Thoracic aorta (tissue), 2 donors: ENCODE results near the gene TMCO2. TPM values are rescaled to one million over a fixed set of nuclear protein-coding genes. Genes with fewer than 3 reads are reported as not detected.

ENCODE experiments used
- ATAC-seq: fragments of 150-250 bp; one replicate; pipeline ENCODE4 v1.8.0; 2017; ENCODE audit warnings: low read depth; ENCODE audit not compliant: insufficient number of reproducible peaks, low FRiP score
- DNase-seq: peaks from one replicate; pipeline ENCODE4 v3.0.0-alpha.2; 2020; ENCODE audit warnings: low spot score
- H3K27ac ChIP-seq, 2 donors: fragments of 200-600 bp; sonication (generic); 1 replicate in 1 of 2; 2 replicates in 1 of 2; pipeline ENCODE4 v1.5.1; 2016; ENCODE audit warnings: mild to moderate bottlenecking in 2 of 2, moderate library complexity in 2 of 2
- H3K27me3 ChIP-seq: fragments of 200-600 bp; sonication (generic); replicated peaks from 2 replicates; pipeline ENCODE4 v1.6.0; 2016; ENCODE audit warnings: mild to moderate bottlenecking; ENCODE audit not compliant: insufficient read depth
- H3K36me3 ChIP-seq: fragments of 200-600 bp; sonication (generic); one replicate; pipeline ENCODE4 v1.5.1; 2016
- H3K4me1 ChIP-seq, 2 donors: fragments of 200-600 bp; sonication (generic); 1 replicate in 1 of 2; 2 replicates in 1 of 2; pipeline versions ENCODE4 v1.5.1 to v1.6.0; 2016; ENCODE audit warnings: low read depth in 2 of 2, mild to moderate bottlenecking in 1 of 2; ENCODE audit not compliant: control insufficient read depth in 1 of 2
- H3K4me3 ChIP-seq: fragments of 200-600 bp; sonication (generic); 2 replicates; pipeline ENCODE4 v1.5.1; 2016; ENCODE audit warnings: mild to moderate bottlenecking
- H3K9me3 ChIP-seq: fragments of 200-600 bp; sonication (generic); 2 replicates; pipeline ENCODE4 v1.5.1; 2016
- CTCF ChIP-seq: fragments of 200-600 bp; sonication (generic); IDR thresholded peaks from one replicate; pipeline ENCODE4 v1.5.1; 2019; ENCODE audit warnings: antibody characterized with exemption
- total RNA-seq, 2 donors: library from RNA; depleted of rRNA; stranded (reverse); fragments of >200 nt; gene quantifications; one replicate each; pipeline versions ENCODE4 v1.1.0 to v1.2.3, GENCODE V29; 2016

Gene TMCO2
- total RNA-seq, 2 donors from 2014 or later, result not detected

- no peak for TF ChIP-seq CTCF
- DNase-seq, result no peak
- Histone ChIP-seq H3K9me3 (no peaks in the 10 kb centered on the region), H3K4me3 (no peak overlapping the region), H3K4me1 (no peaks in the 10 kb centered on the region), H3K27ac (no peak overlapping the region), H3K27me3 (no peaks in the 10 kb centered on the region), H3K36me3 (peaks cover 6% of the 10 kb centered on the region)
- no peak for ATAC-seq
Observed at GRCh38 chr1:40221977-40222772, 25.6 kb upstream of the TMCO2 start.

GRCh38 chr1:40224040-40224439, 23.7 kb upstream of the TMCO2 start:
- Histone ChIP-seq H3K4me3 (no peak overlapping the region), H3K36me3 (peaks cover 11% of the 10 kb centered on the region), H3K27ac (no peak overlapping the region), H3K4me1 (no peaks in the 10 kb centered on the region), H3K27me3 (no peaks in the 10 kb centered on the region), H3K9me3 (no peaks in the 10 kb centered on the region)
- ATAC-seq (no peak), DNase-seq (no peak)
- no peak for TF ChIP-seq CTCF

- no peak for TF ChIP-seq CTCF
- H3K27me3 ChIP-seq, result no peaks in the 10 kb centered on the region
- no peaks in the 10 kb centered on the region for H3K9me3 ChIP-seq
- no peak overlapping the region for H3K4me3 ChIP-seq
- H3K4me1 ChIP-seq, result no peaks in the 10 kb centered on the region
- no peak overlapping the region for H3K27ac ChIP-seq
- peaks cover 11% of the 10 kb centered on the region for H3K36me3 ChIP-seq
- ATAC-seq (no peak), DNase-seq (no peak)
Observed at GRCh38 chr1:40226192-40226591, 21.5 kb upstream of the TMCO2 start.

- ATAC-seq (no peak), DNase-seq (no peak)
- Histone ChIP-seq H3K27ac (no peak overlapping the region), H3K27me3 (no peaks in the 10 kb centered on the region), H3K4me1 (no peaks in the 10 kb centered on the region), H3K4me3 (no peak overlapping the region), H3K9me3 (no peaks in the 10 kb centered on the region), H3K36me3 (peaks cover 38% of the 10 kb centered on the region)
- TF ChIP-seq CTCF, result no peak
Observed at GRCh38 chr1:40232444-40232843, 15.3 kb upstream of the TMCO2 start.

- Histone ChIP-seq H3K4me1 (peaks cover 0 to 18% of the 10 kb centered on the region in 2 donors), H3K36me3 (peaks cover 22% of the 10 kb centered on the region), H3K9me3 (no peaks in the 10 kb centered on the region), H3K27me3 (no peaks in the 10 kb centered on the region), H3K4me3 (no peak overlapping the region), H3K27ac (no peak overlapping the region)
- no peak for TF ChIP-seq CTCF
- no peak for DNase-seq
- ATAC-seq, result no peak
Observed at GRCh38 chr1:40239626-40240025, 8.1 kb upstream of the TMCO2 start.
